GM08714 (cell line): ENCODE data around the gene ADPRH.
A peak's percentile ranks its signal among the peaks of the same experiment; 100 is the strongest.
"Not testable (repeated sequence)": the region's sequence is repeated elsewhere in the genome, so short reads cannot be mapped to it uniquely, and the experiment has no call there.

Experiments used
- H3K4me3 ChIP-seq: fragments of 200-500 bp; sonication (Bioruptor generic); 2 replicates; pipeline ENCODE4 v1.5.1; 2014; ENCODE audit warnings: mild to moderate bottlenecking, low read length, inconsistent platforms
- ZNF274 ChIP-seq: IDR thresholded peaks from 2 replicates; pipeline ENCODE4 v1.6.1; 2012; ENCODE audit warnings: mild to moderate bottlenecking, low read depth, low read length

ADPRH gene

DNA sequence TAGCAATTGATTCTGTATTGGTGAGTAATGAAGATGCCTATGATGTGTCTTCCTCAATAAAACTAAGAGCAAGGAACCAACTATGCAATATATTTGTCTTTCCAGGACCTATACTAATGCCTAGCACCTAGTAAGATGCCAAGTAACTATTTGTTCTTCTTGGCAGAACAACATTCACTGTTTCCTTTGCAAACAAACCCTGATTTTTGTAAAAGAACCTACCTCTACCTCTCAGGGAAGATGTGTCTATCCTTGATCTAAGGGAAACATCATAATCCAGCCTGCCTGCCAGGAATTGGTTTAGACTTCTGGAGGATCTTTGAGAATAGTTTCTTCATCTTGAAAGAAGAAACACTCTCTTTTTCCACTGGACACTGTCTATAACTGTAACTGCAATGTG, 3.8 kb upstream of the ADPRH start:
- TF ChIP-seq ZNF274: no peak
- H3K4me3 ChIP-seq: no peak overlapping the region

DNA sequence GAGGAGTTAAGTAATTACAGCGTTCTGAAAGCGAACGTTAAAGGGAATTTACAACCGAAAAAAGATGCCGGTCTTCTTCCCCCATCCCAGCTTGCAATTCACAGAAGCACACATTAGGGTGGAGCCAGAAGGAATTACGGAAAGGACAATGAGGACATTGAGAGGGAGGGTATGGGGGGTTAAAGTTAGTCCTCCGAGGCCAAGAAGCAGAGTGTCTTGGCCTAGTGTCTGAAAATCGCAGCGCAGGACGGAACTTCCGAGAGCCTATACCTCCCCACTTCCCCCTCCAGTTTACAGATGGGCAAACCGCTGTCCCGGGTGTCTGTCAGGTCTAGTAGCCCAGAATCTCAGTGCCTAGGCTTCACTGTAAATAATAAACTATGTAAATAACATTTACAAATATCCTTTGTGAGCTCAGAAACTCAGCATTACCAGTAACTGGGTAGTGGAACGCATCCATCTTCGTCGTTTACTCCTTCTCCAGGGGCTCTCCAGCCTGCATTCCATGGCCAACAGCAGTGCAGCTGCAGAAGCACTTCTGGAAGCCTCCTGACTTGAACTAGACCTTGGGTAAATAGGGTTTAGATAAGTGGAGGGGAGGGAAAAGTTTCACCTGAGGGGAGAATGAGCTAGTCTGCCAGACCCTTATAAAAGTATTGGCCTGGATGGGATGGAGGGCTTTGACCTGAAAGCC, 922 bp downstream of the ADPRH start:
- peak overlapping the region; percentile 71; the same call in 1 of the 2 replicates for H3K4me3 ChIP-seq
- no peak for TF ChIP-seq ZNF274

GRCh38 chr3:119582178-119582577, 2.9 kb downstream of the ADPRH start:
- no peak overlapping the region for H3K4me3 ChIP-seq
- TF ChIP-seq ZNF274: no peak

DNA sequence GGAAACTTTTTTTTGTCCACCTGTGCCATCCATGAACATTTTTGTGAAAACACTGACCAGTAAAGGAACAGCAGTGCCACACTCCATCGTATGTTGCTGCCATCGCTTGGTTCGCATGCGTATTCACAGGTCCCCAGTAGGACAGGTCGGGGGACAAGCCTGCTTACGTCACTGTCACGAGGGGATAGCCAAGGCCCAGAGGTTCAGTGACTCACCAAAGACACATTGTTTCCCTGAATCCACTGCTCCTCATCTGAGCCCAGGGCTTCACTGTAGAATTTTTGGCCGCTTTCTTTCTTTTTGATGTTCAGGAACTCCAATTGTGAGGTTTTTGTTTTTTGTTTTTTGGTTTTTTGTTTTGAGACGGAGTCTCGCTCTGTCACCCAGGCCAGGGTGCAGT, 5.9 kb downstream of the ADPRH start:
- H3K4me3 ChIP-seq: no peak overlapping the region
- no peak for TF ChIP-seq ZNF274

GRCh38 chr3:119585856-119586570, 6.7 kb downstream of the ADPRH start:
- TF ChIP-seq ZNF274: no peak
- no peak overlapping the region for H3K4me3 ChIP-seq

DNA sequence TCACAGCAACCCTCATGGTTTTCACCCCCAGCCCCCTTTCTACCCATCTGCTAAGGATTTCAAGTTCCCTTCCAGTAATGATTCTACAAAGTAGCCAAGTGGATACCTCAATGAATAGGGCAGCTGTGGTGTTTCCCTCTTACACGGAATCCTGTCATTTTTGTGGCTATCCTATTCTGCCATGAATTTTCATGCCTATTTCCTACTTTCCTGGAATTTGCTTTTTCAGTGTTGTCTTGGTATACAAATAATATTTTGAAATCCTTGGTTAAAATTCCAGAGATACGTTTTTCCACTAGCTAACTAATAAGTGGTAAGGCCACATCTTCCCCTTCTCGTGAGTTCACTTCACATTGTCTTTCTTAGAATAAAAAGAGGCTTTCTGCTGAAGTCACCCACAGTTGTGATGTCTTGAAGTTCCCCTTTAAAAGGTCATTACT, 7.5 kb downstream of the ADPRH start:
- no peak for TF ChIP-seq ZNF274
- no peak overlapping the region for H3K4me3 ChIP-seq

DNA sequence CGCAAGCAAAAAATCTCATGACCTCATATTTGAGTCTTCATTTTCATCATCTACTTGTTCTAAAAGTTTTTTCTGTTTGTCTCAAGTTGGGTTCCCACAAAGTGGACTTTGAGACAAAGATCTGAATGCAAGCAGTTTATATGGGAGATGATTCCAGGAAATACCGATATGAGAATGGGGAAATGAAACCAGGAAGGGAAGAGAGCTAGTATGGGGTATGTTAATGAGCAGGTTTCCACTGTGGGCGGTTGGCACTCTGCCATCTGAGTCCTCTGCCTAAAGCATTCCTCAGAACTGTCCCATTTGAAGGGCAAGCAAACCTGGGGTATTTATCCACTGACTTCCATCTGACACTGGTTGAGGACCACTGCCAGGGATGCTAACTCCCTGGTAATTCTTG, 8.8 kb downstream of the ADPRH start:
- no peak overlapping the region for H3K4me3 ChIP-seq
- TF ChIP-seq ZNF274: no peak

DNA sequence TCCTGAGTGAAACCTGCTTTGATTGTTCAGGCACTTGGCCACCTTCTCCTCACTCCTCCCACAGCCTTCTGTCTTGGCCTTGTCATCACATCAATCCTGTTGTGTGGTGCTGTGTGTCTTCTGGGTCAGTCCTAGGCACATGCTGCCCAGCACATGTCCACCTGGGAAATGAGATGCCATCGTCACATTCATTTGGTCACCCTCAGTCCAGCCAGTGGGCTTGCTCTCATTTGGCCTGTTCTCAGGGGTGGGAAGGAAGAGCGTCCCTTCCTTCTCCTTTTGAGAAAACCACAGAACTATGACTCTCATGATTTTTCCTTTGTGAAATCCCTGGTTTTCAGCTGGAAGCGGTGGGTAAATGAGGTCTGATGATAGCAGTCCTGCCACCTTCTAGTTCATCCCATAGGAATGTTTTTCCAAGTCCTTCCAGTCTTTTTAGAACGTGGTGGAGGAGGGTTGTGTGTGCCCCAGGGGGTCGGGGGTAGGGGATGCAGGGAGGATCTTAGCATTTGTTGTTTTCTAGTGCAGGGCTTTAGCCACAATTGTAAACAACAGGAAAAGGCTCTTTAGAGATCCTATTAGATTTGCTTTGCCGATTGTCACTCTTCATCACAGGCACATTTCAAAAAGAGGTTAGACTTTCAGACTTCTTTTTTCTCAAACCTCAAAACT, 9.9 kb downstream of the ADPRH start:
- no peak for TF ChIP-seq ZNF274
- H3K4me3 ChIP-seq: no peak overlapping the region

- H3K4me3 ChIP-seq: no peak overlapping the region
- no peak for TF ChIP-seq ZNF274
Measured at GRCh38 chr3:119590706-119591105, 11.4 kb downstream of the ADPRH start.

DNA sequence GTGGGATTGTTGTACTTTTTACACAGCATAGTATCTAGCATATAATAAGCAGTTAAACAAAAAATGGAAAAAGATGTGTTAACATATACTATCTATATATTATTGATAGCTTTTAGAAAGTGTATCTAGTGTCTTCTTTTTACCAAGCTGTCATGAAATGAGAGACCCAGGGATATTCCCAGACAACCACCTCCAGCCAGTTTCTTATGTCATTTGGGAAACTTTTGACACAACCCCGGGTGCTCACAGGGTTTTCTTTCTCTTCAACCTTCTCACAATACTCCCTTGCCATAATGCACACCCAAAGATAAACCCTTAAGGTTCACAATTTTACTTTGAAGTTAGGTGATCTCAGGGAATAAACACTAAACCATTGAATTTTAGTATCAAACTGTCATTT, 13.6 kb downstream of the ADPRH start:
- no peak for TF ChIP-seq ZNF274
- H3K4me3 ChIP-seq: no peak overlapping the region

- no peak for TF ChIP-seq ZNF274
Measured at GRCh38 chr3:119594066-119594465, 14.8 kb downstream of the ADPRH start.

DNA sequence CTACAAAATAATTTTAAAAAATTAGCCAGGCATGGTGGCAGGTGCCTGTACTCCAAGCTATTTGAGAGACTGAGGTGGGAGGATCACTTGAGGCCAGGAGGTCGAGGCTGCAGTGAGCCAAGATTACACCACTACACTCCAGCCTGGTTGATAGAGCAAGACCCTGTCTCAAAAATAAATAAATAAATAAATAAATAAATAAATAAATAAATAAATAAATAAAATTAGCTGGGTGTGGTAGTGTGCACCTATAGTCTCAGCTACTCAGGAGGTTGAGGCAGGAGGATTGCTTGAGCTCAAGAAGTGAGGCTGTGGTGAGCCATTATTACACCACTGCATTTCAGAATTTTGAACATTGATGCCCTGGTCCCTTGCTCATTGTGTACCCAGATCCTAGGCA, 15.6 kb downstream of the ADPRH start:
- H3K4me3 ChIP-seq: not testable (repeated sequence)

More at GRCh38 chr3:119594066-119594465, 14.8 kb downstream of the ADPRH start:
- H3K4me3 ChIP-seq: no peak overlapping the region

GRCh38 chr3:119595639-119596334, 16.5 kb downstream of the ADPRH start:
- no peak overlapping the region for H3K4me3 ChIP-seq
- no peak for TF ChIP-seq ZNF274

DNA sequence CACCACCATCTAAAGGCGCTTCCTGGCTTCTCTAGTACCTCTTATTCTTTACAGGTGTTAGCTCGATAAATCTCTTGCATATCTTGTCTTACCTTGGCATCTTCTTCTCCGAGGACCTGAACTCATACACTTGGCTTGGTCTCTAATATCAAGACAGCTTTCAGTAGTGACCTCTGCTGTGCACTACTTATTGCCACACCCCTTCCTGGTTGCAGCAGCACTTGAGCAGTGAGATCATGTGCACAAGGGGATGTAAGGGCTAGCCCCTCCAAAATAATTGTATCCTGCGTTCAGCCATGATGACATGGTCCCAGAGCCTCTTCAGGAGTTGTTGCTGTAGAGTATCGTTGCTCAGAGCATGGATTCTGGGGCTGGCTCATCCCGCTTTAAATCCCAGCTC, 17.1 kb downstream of the ADPRH start:
- H3K4me3 ChIP-seq: no peak overlapping the region
- no peak for TF ChIP-seq ZNF274
